Spleen (tissue), 11 donors: ENCODE data around the gene SLC35F1. TPM values are rescaled to one million over a fixed set of nuclear protein-coding genes. Genes with fewer than 3 reads are reported as not detected.

Experiments
- DNase-seq: peaks from one replicate; pipeline ENCODE4 v3.0.0-alpha.2; 2020
- H3K27ac ChIP-seq, 8 donors: fragments of 200-600 bp; sonication (generic) in 7 of 8; 1 replicate in 4 of 8; 2 replicates in 4 of 8; pipeline versions ENCODE4 v1.5.0 to v1.8.0; 2016 to 2021; ENCODE audit warnings: inconsistent platforms in 4 of 8, mild to moderate bottlenecking in 4 of 8, moderate library complexity in 1 of 8
- H3K27me3 ChIP-seq, 7 donors: fragments of 200-600 bp; sonication (generic) in 6 of 7; replicated peaks in 1 of 7; 1 replicate in 4 of 7; 2 replicates in 3 of 7; pipeline versions ENCODE4 v1.5.0 to v1.8.0; 2016 to 2021; ENCODE audit warnings: inconsistent platforms in 3 of 7, mild to moderate bottlenecking in 1 of 7
- H3K36me3 ChIP-seq, 6 donors: fragments of 200-600 bp; sonication (generic) in 5 of 6; 1 replicate in 4 of 6; 2 replicates in 2 of 6; pipeline versions ENCODE4 v1.5.0 to v1.8.0; 2016 to 2021; ENCODE audit warnings: inconsistent platforms in 2 of 6
- H3K4me1 ChIP-seq, 6 donors: fragments of 200-600 bp; sonication (generic) in 5 of 6; 1 replicate in 3 of 6; 2 replicates in 3 of 6; pipeline versions ENCODE4 v1.5.0 to v1.8.0; 2016 to 2021; ENCODE audit warnings: inconsistent platforms in 3 of 6
- H3K4me3 ChIP-seq, 8 donors: fragments of 200-600 bp; sonication (generic) in 7 of 8; 1 replicate in 4 of 8; 2 replicates in 4 of 8; pipeline versions ENCODE4 v1.5.0 to v1.8.0; 2016 to 2021; ENCODE audit warnings: inconsistent platforms in 4 of 8, mild to moderate bottlenecking in 4 of 8, moderate library complexity in 2 of 8
- H3K9me3 ChIP-seq, 8 donors: fragments of 200-600 bp; sonication (generic) in 7 of 8; 1 replicate in 4 of 8; 2 replicates in 4 of 8; pipeline versions ENCODE4 v1.5.0 to v1.8.0; 2016 to 2021; ENCODE audit warnings: inconsistent platforms in 4 of 8
- CTCF ChIP-seq, 11 experiments: fragments of 200-600 bp in 7 of 11; fragments of 450-650 bp in 4 of 11; sonication (generic) in 4 of 11; IDR thresholded peaks in 8 of 11; conservative IDR thresholded peaks in 3 of 11; 1 replicate in 7 of 11; 2 replicates in 4 of 11; pipeline versions ENCODE4 v1.4.0 to v1.8.0; 2016 to 2021; ENCODE audit warnings: antibody characterized with exemption in 11 of 11, inconsistent platforms in 4 of 11, mild to moderate bottlenecking in 1 of 11
- POLR2A ChIP-seq, 3 donors: fragments of 450-650 bp; IDR thresholded peaks; one replicate each; pipeline ENCODE4 v1.5.1; 2017; ENCODE audit warnings: antibody characterized with exemption in 3 of 3, mild to moderate bottlenecking in 1 of 3
- POLR2AphosphoS5 ChIP-seq, 3 donors: sonication (generic); formaldehyde crosslinking; IDR thresholded peaks; one replicate each; pipeline ENCODE4 v1.5.1; 2017; ENCODE audit warnings: antibody characterized with exemption in 3 of 3
- WGBS, 5 donors: extraction: QIAGEN DNeasy Blood & Tissue Kit in 3 of 5; methylation state at CpG; one replicate each; pipeline versions ENCODE4 v1.1.5 to v1.1.7; 2013 to 2018; 5-methylcytosine and 5-hydroxymethylcytosine counted together
- intact Hi-C: fragments of 100-400 bp; cut with DNase I; formaldehyde crosslinking; loops from one replicate; pipeline ENCODE4 v1.15.0; 2023; ENCODE audit warnings: low total_unique reads
- polyA plus RNA-seq, 3 donors: library from polyadenylated mRNA; stranded (reverse); fragments of 200-250 nt; gene quantifications; one replicate each; pipeline ENCODE4 v1.2.1, GENCODE V29; 2013
- total RNA-seq, 7 donors: library from RNA; depleted of rRNA in 3 of 7; stranded (reverse); fragments of >200 nt in 3 of 7; fragmentation: NEBNext Ultra II Directional in 4 of 7; extraction: Animal tissue kit (Norgen Biotek cat#: 25700) in 4 of 7; gene quantifications; one replicate each; pipeline versions ENCODE4 v1.1.0 to v1.2.1, GENCODE V29; 2016 to 2021
- donor health status: healthy with polysubstance abuse.
- donor health status: DM: no; HTN: no; CAD: no; lungs with moderate emphysema.
- donor health status: DM: no; HTN: no; CAD: no.
- donor health status: Bipolar disorder and iron deficiency.
- donor health status: healthy.
- donor health status: DM: no; HTN: no; CAD: no.
- donor health status: DM: yes; HTN: yes; CAD: no.

Gene SLC35F1
- total and polyA plus RNA-seq, 10 donors: 0.13 to 4.0 (median 1.6) TPM

GRCh38 chr6:118317581-118318563 is 410.8 kb downstream of the SLC35F1 start:
- no peak overlapping the region for H3K27ac ChIP-seq
- H3K36me3 ChIP-seq: no peaks in the 10 kb centered on the region
- no peaks in the 10 kb centered on the region for H3K4me1 ChIP-seq
- H3K4me3 ChIP-seq: no peak overlapping the region
- 44 to 65% (median 57%) methylated on average over 4 of the region's 4 CpGs for WGBS, 5 donors
- H3K9me3 ChIP-seq: no peaks in the 10 kb centered on the region
- TF ChIP-seq POLR2A (IDR thresholded peaks at IDR 0.05): no peak
- TF ChIP-seq CTCF (IDR thresholded peaks at IDR 0.05 in 8 of 11, conservative IDR thresholded peaks at IDR 0.05 in 3 of 11): no peak
- TF ChIP-seq POLR2AphosphoS5 (IDR thresholded peaks at IDR 0.05): no peak
- no peak for DNase-seq
- H3K27me3 ChIP-seq: no peaks in the 10 kb centered on the region
- intact Hi-C loops: no loop called here

GRCh38 chr6:118318648-118319047 is 411.6 kb downstream of the SLC35F1 start:
- Histone ChIP-seq H3K27ac (no peak overlapping the region), H3K4me3 (no peak overlapping the region), H3K9me3 (no peaks in the 10 kb centered on the region), H3K27me3 (no peaks in the 10 kb centered on the region), H3K36me3 (no peaks in the 10 kb centered on the region), H3K4me1 (no peaks in the 10 kb centered on the region)
- WGBS, 5 donors: 21 to 31% (median 29%) methylated on average over 3 of the region's 3 CpGs
- no peak for DNase-seq
- no peak for TF ChIP-seq POLR2AphosphoS5 (IDR thresholded peaks at IDR 0.05)
- no peak for TF ChIP-seq CTCF (IDR thresholded peaks at IDR 0.05 in 8 of 11, conservative IDR thresholded peaks at IDR 0.05 in 3 of 11)
- TF ChIP-seq POLR2A (IDR thresholded peaks at IDR 0.05): no peak
- intact Hi-C loops: no loop called here

DNA sequence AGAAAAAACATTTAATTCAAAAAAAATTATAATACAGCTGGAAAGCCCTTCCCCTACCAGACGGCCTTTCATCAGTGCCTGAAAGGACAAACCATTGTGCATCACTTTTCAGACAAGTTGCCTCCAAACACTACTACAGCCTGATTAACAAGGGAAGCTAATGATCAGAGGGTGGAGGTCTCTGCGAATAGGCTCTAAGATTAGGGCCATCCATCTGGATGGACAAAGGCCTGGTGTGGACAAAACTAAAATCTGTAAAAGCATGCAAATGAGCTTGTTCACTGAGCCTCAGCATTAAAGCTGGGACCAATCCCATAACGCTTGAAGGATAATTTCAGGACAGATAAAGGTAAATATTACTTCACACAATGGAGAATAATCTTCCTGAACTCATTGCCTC is 412.4 kb downstream of the SLC35F1 start:
- H3K4me1 ChIP-seq: no peaks in the 10 kb centered on the region
- 81 to 96% (median 90%) methylated on average over 3 of the region's 3 CpGs for WGBS, 5 donors
- DNase-seq: no peak
- no peak overlapping the region for H3K4me3 ChIP-seq
- intact Hi-C loops: no loop called here
- TF ChIP-seq POLR2AphosphoS5 (IDR thresholded peaks at IDR 0.05) (no peak), POLR2A (IDR thresholded peaks at IDR 0.05) (no peak)
- H3K27ac ChIP-seq: no peak overlapping the region
- H3K36me3 ChIP-seq: no peaks in the 10 kb centered on the region
- H3K9me3 ChIP-seq: no peaks in the 10 kb centered on the region
- no peaks in the 10 kb centered on the region for H3K27me3 ChIP-seq

DNA sequence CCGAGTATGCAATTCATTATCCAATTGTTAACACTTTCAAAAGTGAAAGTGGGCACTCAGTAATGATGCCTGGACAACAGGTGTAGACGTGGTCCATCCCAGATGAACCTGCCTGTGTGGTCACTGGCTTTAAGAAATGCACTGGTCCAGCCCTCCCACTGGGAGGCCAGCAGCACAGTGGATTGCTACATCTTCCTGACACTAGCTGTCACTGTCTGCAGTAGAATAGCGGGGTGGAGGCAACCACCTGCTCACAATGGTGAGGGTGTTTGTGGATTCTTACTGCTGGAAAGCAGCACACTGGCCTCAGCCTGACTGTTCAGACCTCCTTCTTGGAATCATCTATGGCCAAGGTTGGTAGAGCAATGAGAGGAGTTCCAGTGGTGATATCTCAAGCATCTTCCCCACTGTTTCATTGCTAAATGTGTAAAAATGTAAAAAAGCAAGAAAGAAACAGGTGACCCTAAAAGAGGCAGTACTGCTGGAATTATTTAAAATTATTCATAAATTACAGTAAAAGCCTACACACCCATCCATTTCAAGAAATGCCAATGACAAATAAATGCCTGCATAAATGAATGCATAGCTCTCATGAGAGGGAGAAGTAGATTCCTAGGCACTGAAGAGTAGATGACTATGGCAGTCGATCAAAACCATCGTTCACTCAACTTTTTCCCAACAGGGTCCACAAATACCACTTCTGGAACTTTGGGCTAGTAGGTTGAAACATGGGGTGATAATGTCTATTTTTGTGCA is 413.0 kb downstream of the SLC35F1 start:
- no peaks in the 10 kb centered on the region for H3K4me1 ChIP-seq
- no peaks in the 10 kb centered on the region for H3K27me3 ChIP-seq
- no peak for DNase-seq
- H3K27ac ChIP-seq: no peak overlapping the region
- 83 to 92% (median 87%) methylated on average over 5 of the region's 5 CpGs for WGBS, 5 donors
- TF ChIP-seq POLR2AphosphoS5 (IDR thresholded peaks at IDR 0.05): no peak
- intact Hi-C loops: no loop called here
- H3K36me3 ChIP-seq: no peaks in the 10 kb centered on the region
- no peak overlapping the region for H3K4me3 ChIP-seq
- H3K9me3 ChIP-seq: no peaks in the 10 kb centered on the region

- no peaks in the 10 kb centered on the region for H3K9me3 ChIP-seq
- intact Hi-C loops: no loop called here
- no peak overlapping the region for H3K4me3 ChIP-seq
- no peaks in the 10 kb centered on the region for H3K4me1 ChIP-seq
- H3K36me3 ChIP-seq: no peaks in the 10 kb centered on the region
- H3K27me3 ChIP-seq: no peaks in the 10 kb centered on the region
- 54 to 75% (median 62%) methylated on average over 2 of the region's 2 CpGs for WGBS, 5 donors
- no peak for TF ChIP-seq POLR2AphosphoS5 (IDR thresholded peaks at IDR 0.05)
- no peak for TF ChIP-seq CTCF (IDR thresholded peaks at IDR 0.05 in 8 of 11, conservative IDR thresholded peaks at IDR 0.05 in 3 of 11)
- no peak for TF ChIP-seq POLR2A (IDR thresholded peaks at IDR 0.05)
- no peak for DNase-seq
- H3K27ac ChIP-seq: no peak overlapping the region
Observed at GRCh38 chr6:118320652-118321051, 413.6 kb downstream of the SLC35F1 start.
